Measurements from ENCODE around the gene GRM7. TPM values are rescaled to one million over a fixed set of nuclear protein-coding genes. Genes with fewer than 3 reads are reported as not detected.

GRM7 gene
- total RNA-seq, 2 donors from 2014 or later, result 0.33 to 1.3 TPM

GRCh38 chr3:7567160-7567559 is 706.2 kb downstream of the GRM7 start:
- no peak overlapping the region for H3K4me3 ChIP-seq
- no peak for TF ChIP-seq POLR2A (IDR thresholded peaks at IDR 0.05)
- no peak for TF ChIP-seq CTCF (IDR thresholded peaks at IDR 0.05)
- H3K9me3 ChIP-seq, result no peaks in the 10 kb centered on the region
- intact Hi-C loops (cut with DNase I), result no loop called here
- ATAC-seq, result no peak
- H3K27ac ChIP-seq, result no peak overlapping the region
- H3K4me1 ChIP-seq, result no peaks in the 10 kb centered on the region
- DNase-seq, result no peak
- H3K36me3 ChIP-seq (replicated peaks in 1 of 2; ENCODE audit: insufficient read depth in 1 of 2, low read depth in 2 of 2), result no peaks in the 10 kb centered on the region
- H3K27me3 ChIP-seq, result no peaks in the 10 kb centered on the region

GRCh38 chr3:7568526-7569184 is 707.7 kb downstream of the GRM7 start:
- ATAC-seq, result no peak
- intact Hi-C loops (cut with DNase I), result no loop called here
- H3K27ac ChIP-seq, result no peak overlapping the region
- H3K4me3 ChIP-seq, result no peak overlapping the region
- TF ChIP-seq POLR2A (IDR thresholded peaks at IDR 0.05) (no peak), CTCF (IDR thresholded peaks at IDR 0.05) (no peak)
- DNase-seq, result no peak
- no peaks in the 10 kb centered on the region for H3K36me3 ChIP-seq (replicated peaks in 1 of 2; ENCODE audit: insufficient read depth in 1 of 2, low read depth in 2 of 2)
- no peaks in the 10 kb centered on the region for H3K9me3 ChIP-seq
- 80 to 95% methylated on average over 1 to 25 of the region's 34 CpGs for WGBS, 2 donors
- H3K27me3 ChIP-seq, result no peaks in the 10 kb centered on the region
- H3K4me1 ChIP-seq, result no peaks in the 10 kb centered on the region

- Histone ChIP-seq H3K36me3 (replicated peaks in 1 of 2; ENCODE audit: insufficient read depth in 1 of 2, low read depth in 2 of 2) (no peaks in the 10 kb centered on the region), H3K4me3 (no peak overlapping the region), H3K27me3 (no peaks in the 10 kb centered on the region), H3K9me3 (no peaks in the 10 kb centered on the region), H3K27ac (no peak overlapping the region), H3K4me1 (no peaks in the 10 kb centered on the region)
- TF ChIP-seq CTCF (IDR thresholded peaks at IDR 0.05), result no peak
- TF ChIP-seq POLR2A (IDR thresholded peaks at IDR 0.05), result no peak
- intact Hi-C loops (cut with DNase I), result no loop called here
- no peak for ATAC-seq
- no peak for DNase-seq
- WGBS, 2 donors, result 72 to 79% methylated on average over 2 of the region's 2 CpGs
These were observed 712.4 kb downstream of the GRM7 start for GRCh38 chr3:7573330-7573729.

GRCh38 chr3:7574435-7574834 is 713.5 kb downstream of the GRM7 start:
- intact Hi-C loops (cut with DNase I), result no loop called here
- Histone ChIP-seq H3K4me1 (no peaks in the 10 kb centered on the region), H3K36me3 (replicated peaks in 1 of 2; ENCODE audit: insufficient read depth in 1 of 2, low read depth in 2 of 2) (no peaks in the 10 kb centered on the region), H3K27me3 (no peaks in the 10 kb centered on the region), H3K9me3 (no peaks in the 10 kb centered on the region), H3K27ac (no peak overlapping the region), H3K4me3 (no peak overlapping the region)
- WGBS, 2 donors, result 61 to 63% methylated on average over 5 of the region's 5 CpGs
- DNase-seq, result no peak
- no peak for ATAC-seq
- TF ChIP-seq CTCF (IDR thresholded peaks at IDR 0.05) (no peak), POLR2A (IDR thresholded peaks at IDR 0.05) (no peak)

GRCh38 chr3:7576071-7576470 is 715.2 kb downstream of the GRM7 start:
- TF ChIP-seq CTCF (IDR thresholded peaks at IDR 0.05), result no peak
- TF ChIP-seq POLR2A (IDR thresholded peaks at IDR 0.05), result no peak
- no peaks in the 10 kb centered on the region for H3K9me3 ChIP-seq
- ATAC-seq (no peak), DNase-seq (no peak)
- intact Hi-C loops (cut with DNase I), result no loop called here
- H3K27ac ChIP-seq, result no peak overlapping the region
- no peaks in the 10 kb centered on the region for H3K36me3 ChIP-seq (replicated peaks in 1 of 2; ENCODE audit: insufficient read depth in 1 of 2, low read depth in 2 of 2)
- 57 to 73% methylated on average over 1 of the region's 1 CpG for WGBS, 2 donors
- no peak overlapping the region for H3K4me3 ChIP-seq
- no peaks in the 10 kb centered on the region for H3K4me1 ChIP-seq
- no peaks in the 10 kb centered on the region for H3K27me3 ChIP-seq

All from body of pancreas (tissue), 4 donors.